ENCODE data around the gene LRTM1. TPM values are rescaled to one million over a fixed set of nuclear protein-coding genes. Genes with fewer than 3 reads are reported as not detected.

The LRTM1 gene
- polyA plus RNA-seq (2011; rRNA removed) = not detected in 2 replicates
- polyA minus RNA-seq (2011; rRNA and poly(A)+ RNA removed) = not detected in 2 replicates

DNA sequence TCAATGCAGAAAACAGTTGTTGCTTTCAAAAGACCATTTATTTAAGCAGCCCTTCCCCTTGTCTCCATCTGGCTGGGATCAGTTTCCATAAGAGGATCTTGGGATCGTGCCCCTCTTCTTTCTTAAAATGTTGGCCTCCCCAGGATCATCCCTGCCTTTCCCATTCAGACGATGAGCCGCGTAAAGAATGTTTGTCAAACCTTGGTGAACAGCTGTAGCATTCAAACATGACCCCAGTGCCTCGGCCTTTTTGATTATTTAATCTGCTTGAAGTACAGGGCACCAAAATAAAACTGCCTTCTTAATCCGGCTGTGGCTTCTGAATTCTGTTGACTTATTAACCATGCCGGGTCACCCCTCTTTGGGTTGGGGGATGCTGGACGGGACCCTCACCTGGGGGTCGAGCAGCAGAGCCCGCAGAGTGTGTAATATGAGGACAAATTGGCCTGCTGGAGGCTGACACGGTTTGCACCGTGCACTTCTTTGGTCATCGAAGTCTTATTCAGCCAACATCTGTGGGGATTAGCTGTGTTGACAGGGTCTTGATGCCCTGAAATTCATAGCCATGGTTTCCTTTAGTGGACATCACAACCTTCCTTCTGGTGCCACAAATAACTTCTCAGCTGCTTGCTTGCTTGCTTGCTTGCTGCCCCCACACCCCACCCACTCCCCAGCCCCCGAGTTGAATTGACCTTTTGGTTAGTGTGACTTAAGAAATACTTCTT lies at the start of gene LRTM1:
Gene LRTM1, minus strand, starts transcription at position 14 of the 725 bp plus-strand sequence. CDS start 148 bp downstream, outside the sequence.
- H3K36me3 ChIP-seq (ENCODE audit: control insufficient read depth, insufficient read depth, low read length) = no peaks in the 10 kb centered on the region
- no peak for DNase-seq (ENCODE audit: low read depth)
- no peak within 1 kb of the TSS for H3K4me3 ChIP-seq (ENCODE audit: low read depth, low read length)
- TF ChIP-seq, protein P1, sequence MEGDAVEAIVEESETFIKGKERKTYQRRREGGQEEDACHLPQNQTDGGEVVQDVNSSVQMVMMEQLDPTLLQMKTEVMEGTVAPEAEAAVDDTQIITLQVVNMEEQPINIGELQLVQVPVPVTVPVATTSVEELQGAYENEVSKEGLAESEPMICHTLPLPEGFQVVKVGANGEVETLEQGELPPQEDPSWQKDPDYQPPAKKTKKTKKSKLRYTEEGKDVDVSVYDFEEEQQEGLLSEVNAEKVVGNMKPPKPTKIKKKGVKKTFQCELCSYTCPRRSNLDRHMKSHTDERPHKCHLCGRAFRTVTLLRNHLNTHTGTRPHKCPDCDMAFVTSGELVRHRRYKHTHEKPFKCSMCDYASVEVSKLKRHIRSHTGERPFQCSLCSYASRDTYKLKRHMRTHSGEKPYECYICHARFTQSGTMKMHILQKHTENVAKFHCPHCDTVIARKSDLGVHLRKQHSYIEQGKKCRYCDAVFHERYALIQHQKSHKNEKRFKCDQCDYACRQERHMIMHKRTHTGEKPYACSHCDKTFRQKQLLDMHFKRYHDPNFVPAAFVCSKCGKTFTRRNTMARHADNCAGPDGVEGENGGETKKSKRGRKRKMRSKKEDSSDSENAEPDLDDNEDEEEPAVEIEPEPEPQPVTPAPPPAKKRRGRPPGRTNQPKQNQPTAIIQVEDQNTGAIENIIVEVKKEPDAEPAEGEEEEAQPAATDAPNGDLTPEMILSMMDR (IDR thresholded peaks at IDR 0.05; ENCODE audit: insufficient read depth, low read depth, low read length) = no peak
- CTCF ChIA-PET = no interaction called here
- POLR2A ChIA-PET = interaction anchor here (0.6 kb wide), 1 partner anchor 134 kb away, joined by 6 read pairs; no protein-coding TSS in a partner anchor
- H3K27me3 ChIP-seq (ENCODE audit: control insufficient read depth, insufficient read depth, low read length) = no peaks in the 10 kb centered on the region

DNA sequence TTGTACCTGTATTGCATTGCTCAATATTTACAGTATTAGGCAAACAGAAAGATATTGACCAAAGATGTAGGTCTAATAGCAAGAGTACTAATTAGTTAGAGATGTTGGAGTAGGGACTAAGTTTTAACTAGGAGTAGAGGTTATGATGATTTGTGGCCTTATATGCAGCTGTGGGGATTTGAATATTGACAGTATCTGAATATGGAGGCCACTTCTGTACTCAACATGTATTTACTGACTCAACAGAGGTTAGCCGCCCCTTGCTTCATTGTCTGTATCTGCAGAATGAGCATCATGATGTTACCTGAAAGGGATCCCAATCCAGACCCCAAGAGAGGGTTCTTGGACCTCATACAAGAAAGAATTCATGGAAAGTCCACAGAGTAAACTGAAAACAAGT lies 49.6 kb upstream of the LRTM1 start:
- ChIA-PET CTCF (no interaction called here), POLR2A (no interaction called here)
- DNase-seq (ENCODE audit: low read depth) = no peak

DNA sequence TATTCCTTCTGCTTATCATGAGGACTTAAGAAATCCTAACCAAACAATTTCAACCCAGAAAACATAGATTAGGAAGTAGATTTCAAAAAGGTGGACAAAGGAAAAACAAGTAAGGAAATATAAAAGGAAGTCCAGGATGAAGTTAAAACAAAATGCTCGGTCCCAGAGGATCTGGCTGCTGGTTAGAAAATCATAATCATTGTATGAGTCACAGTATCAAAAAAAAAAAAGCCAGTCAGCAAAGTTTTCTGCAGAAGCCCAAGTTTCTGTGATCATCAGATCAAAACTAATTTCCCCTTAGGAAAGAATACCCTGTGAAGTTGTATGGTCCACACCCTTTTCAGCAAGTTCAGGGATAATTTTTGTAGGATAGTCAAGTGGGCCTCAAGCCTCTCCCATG lies 43.0 kb upstream of the LRTM1 start:
- H3K4me3 ChIP-seq (ENCODE audit: low read depth, low read length) = no peak overlapping the region
- TF ChIP-seq, protein P1 (IDR thresholded peaks at IDR 0.05; ENCODE audit: insufficient read depth, low read depth, low read length) = no peak
- ChIA-PET CTCF (no interaction called here), POLR2A (interaction anchor here (0.5 kb wide), 1 partner anchor 125 kb away, joined by 3 read pairs; no protein-coding TSS in a partner anchor)
- H3K27me3 ChIP-seq (ENCODE audit: control insufficient read depth, insufficient read depth, low read length) = no peaks in the 10 kb centered on the region
- no peak for DNase-seq (ENCODE audit: low read depth)
- H3K36me3 ChIP-seq (ENCODE audit: control insufficient read depth, insufficient read depth, low read length) = no peaks in the 10 kb centered on the region

More for the DNA sequence above, 49.6 kb upstream of the LRTM1 start:
- TF ChIP-seq, protein P1 (IDR thresholded peaks at IDR 0.05; ENCODE audit: insufficient read depth, low read depth, low read length) = no peak
- Histone ChIP-seq H3K36me3 (ENCODE audit: control insufficient read depth, insufficient read depth, low read length) (no peaks in the 10 kb centered on the region), H3K4me3 (ENCODE audit: low read depth, low read length) (no peak overlapping the region), H3K27me3 (ENCODE audit: control insufficient read depth, insufficient read depth, low read length) (no peaks in the 10 kb centered on the region)

DNA sequence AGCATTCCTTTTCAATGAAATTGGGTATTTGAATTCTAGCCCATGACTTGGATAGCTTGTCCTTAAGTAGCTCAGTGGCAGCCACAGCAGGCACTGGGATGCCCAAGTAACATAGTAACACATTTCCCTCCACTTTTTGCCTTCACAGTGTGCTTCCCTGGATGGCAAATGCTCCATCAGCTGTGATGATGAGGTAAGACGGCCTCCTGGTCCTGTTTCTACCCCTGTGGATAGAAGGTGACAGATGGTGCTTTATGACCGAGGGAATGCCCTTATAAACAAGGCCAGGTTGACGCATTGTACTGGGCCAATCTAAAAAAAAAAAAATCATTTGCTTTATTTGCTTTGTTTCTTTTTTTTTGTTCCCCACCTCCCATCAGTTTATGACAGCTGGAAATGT lies 41.8 kb upstream of the LRTM1 start:
- DNase-seq (ENCODE audit: low read depth) = no peak
- TF ChIP-seq, protein P1 (IDR thresholded peaks at IDR 0.05; ENCODE audit: insufficient read depth, low read depth, low read length) = no peak
- CTCF ChIA-PET = interaction anchor here (0.6 kb wide), 1 partner anchor 40 kb away, joined by 3 read pairs; no protein-coding TSS in a partner anchor
- Histone ChIP-seq H3K27me3 (ENCODE audit: control insufficient read depth, insufficient read depth, low read length) (no peaks in the 10 kb centered on the region), H3K36me3 (ENCODE audit: control insufficient read depth, insufficient read depth, low read length) (no peaks in the 10 kb centered on the region), H3K4me3 (ENCODE audit: low read depth, low read length) (no peak overlapping the region)
- POLR2A ChIA-PET = no interaction called here

DNA sequence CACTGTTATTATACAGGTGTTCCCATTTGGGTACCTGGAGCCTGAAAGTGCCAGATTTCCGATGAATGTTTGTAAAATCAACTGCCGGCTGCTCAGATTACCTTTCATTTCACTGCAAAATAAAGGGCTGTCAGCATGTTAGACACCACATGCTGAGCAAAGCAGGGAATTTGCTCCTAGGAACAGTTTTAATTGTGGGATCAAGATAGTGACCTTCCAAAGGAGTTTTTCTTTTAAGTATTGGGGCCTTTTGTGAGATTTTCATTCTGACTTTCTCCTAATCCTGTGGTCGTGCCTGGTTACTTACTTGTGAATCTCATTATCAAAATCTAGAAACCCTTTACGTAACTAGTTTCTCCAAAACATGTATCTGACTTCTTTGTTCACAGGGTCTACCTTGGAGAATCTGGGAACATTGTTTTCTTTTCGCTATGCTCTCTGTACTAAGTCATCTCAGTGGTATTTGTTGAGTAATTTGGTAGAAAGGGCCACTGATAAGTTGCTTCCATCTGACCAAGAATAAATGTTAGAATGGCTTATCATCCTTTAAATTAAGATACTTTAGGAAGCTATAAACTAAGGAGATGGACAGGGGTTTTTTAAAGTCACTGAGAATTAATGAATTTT lies 40.8 kb upstream of the LRTM1 start:
- Histone ChIP-seq H3K27me3 (ENCODE audit: control insufficient read depth, insufficient read depth, low read length) (no peaks in the 10 kb centered on the region), H3K4me3 (ENCODE audit: low read depth, low read length) (no peak overlapping the region), H3K36me3 (ENCODE audit: control insufficient read depth, insufficient read depth, low read length) (no peaks in the 10 kb centered on the region)
- TF ChIP-seq, protein P1 (IDR thresholded peaks at IDR 0.05; ENCODE audit: insufficient read depth, low read depth, low read length) = no peak
- no peak for DNase-seq (ENCODE audit: low read depth)
- CTCF ChIA-PET = interaction anchor here (1.3 kb wide), 1 partner anchor 114 kb away, joined by 3 read pairs; no protein-coding TSS in a partner anchor
- POLR2A ChIA-PET = interaction anchor here (0.6 kb wide), 1 partner anchor 494 kb away, joined by 3 read pairs; no protein-coding TSS in a partner anchor
